ENCODE data around the gene ABCA3.

ABCA3 gene

DNA sequence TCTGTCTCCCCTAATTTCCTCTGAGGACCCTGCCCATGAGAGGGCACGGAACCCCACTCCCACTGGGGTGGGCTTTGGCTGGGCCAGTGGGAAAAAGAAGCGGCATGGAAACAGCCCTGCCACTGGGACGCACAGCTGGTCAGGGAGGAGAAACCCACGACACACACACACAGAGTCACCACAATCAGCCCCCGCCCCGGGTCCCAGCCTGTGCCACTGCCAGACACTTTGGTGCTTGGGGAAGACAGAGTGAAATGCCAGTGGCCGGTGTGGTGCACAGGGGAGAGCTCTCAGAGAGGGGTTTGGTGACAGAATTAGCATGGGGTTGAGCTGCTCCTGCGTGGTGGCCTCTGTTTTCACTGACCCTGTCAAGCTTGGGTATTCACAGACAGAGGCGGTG, 41.9 kb downstream of the ABCA3 start:
- no peak overlapping the region for H3K4me3 ChIP-seq (ENCODE audit: low read length)
- H3K27me3 ChIP-seq (ENCODE audit: low read depth, low read length), result 0 out of 2 replicates have a peak, but pooled peaks cover 5% of the 10 kb centered on the region
- no peak overlapping the region for H2AFZ ChIP-seq (ENCODE audit: low read depth, low read length)
- peaks cover 16% of the 10 kb centered on the region for H3K4me1 ChIP-seq (ENCODE audit: low read length)
- H3K36me3 ChIP-seq (replicated peaks; ENCODE audit: low read depth, low read length), result no peaks in the 10 kb centered on the region
- TF ChIP-seq, protein P1, sequence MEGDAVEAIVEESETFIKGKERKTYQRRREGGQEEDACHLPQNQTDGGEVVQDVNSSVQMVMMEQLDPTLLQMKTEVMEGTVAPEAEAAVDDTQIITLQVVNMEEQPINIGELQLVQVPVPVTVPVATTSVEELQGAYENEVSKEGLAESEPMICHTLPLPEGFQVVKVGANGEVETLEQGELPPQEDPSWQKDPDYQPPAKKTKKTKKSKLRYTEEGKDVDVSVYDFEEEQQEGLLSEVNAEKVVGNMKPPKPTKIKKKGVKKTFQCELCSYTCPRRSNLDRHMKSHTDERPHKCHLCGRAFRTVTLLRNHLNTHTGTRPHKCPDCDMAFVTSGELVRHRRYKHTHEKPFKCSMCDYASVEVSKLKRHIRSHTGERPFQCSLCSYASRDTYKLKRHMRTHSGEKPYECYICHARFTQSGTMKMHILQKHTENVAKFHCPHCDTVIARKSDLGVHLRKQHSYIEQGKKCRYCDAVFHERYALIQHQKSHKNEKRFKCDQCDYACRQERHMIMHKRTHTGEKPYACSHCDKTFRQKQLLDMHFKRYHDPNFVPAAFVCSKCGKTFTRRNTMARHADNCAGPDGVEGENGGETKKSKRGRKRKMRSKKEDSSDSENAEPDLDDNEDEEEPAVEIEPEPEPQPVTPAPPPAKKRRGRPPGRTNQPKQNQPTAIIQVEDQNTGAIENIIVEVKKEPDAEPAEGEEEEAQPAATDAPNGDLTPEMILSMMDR (IDR thresholded peaks at IDR 0.05; ENCODE audit: low read depth, low read length), result no peak
- no peak for TF ChIP-seq EZH2phosphoT487 (IDR thresholded peaks at IDR 0.05; ENCODE audit: low read depth)
- no peak overlapping the region for H3K4me2 ChIP-seq (ENCODE audit: low read length)
- H3K9me3 ChIP-seq (ENCODE audit: insufficient read depth, low read length), result no peaks in the 10 kb centered on the region
- H3K9ac ChIP-seq (ENCODE audit: low read length), result no peak overlapping the region
- H3K79me2 ChIP-seq (ENCODE audit: low read length), result no peaks in the 10 kb centered on the region
- no peaks in the 10 kb centered on the region for H4K20me1 ChIP-seq (ENCODE audit: insufficient read depth, low read length)
- no peak overlapping the region for H3K27ac ChIP-seq (ENCODE audit: low read length)

DNA sequence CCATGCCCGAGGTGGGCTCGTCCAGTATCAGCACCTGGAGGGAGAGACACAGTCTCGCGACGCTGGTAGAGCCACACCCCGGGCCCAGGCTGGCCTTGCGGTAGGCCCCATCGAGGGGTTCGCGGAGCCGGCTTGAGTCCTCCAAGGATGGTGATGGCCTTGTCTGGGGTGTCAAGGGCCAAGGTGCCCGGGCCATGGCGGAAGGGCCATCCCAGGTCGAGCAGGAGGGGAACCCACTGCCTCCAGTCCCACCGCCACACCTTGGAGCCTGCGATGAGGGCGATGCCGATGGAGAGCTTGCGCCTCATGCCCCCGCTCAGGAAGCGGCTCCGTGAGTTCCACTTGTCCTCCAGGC, 43.0 kb downstream of the ABCA3 start:
- no peaks in the 10 kb centered on the region for H3K9me3 ChIP-seq (ENCODE audit: insufficient read depth, low read length)
- H3K4me3 ChIP-seq (ENCODE audit: low read length), result no peak overlapping the region
- no peak overlapping the region for H3K9ac ChIP-seq (ENCODE audit: low read length)
- H3K36me3 ChIP-seq (replicated peaks; ENCODE audit: low read depth, low read length), result no peaks in the 10 kb centered on the region
- 0 out of 2 replicates have a peak, but pooled peaks cover 5% of the 10 kb centered on the region for H3K27me3 ChIP-seq (ENCODE audit: low read depth, low read length)
- no peak overlapping the region for H3K27ac ChIP-seq (ENCODE audit: low read length)
- TF ChIP-seq, protein P1 (IDR thresholded peaks at IDR 0.05; ENCODE audit: low read depth, low read length), result no peak
- TF ChIP-seq EZH2phosphoT487 (IDR thresholded peaks at IDR 0.05; ENCODE audit: low read depth), result no peak
- no peak overlapping the region for H3K4me2 ChIP-seq (ENCODE audit: low read length)
- peaks cover 16% of the 10 kb centered on the region for H3K4me1 ChIP-seq (ENCODE audit: low read length)
- no peak overlapping the region for H2AFZ ChIP-seq (ENCODE audit: low read depth, low read length)
- no peaks in the 10 kb centered on the region for H3K79me2 ChIP-seq (ENCODE audit: low read length)
- H4K20me1 ChIP-seq (ENCODE audit: insufficient read depth, low read length), result no peaks in the 10 kb centered on the region

DNA sequence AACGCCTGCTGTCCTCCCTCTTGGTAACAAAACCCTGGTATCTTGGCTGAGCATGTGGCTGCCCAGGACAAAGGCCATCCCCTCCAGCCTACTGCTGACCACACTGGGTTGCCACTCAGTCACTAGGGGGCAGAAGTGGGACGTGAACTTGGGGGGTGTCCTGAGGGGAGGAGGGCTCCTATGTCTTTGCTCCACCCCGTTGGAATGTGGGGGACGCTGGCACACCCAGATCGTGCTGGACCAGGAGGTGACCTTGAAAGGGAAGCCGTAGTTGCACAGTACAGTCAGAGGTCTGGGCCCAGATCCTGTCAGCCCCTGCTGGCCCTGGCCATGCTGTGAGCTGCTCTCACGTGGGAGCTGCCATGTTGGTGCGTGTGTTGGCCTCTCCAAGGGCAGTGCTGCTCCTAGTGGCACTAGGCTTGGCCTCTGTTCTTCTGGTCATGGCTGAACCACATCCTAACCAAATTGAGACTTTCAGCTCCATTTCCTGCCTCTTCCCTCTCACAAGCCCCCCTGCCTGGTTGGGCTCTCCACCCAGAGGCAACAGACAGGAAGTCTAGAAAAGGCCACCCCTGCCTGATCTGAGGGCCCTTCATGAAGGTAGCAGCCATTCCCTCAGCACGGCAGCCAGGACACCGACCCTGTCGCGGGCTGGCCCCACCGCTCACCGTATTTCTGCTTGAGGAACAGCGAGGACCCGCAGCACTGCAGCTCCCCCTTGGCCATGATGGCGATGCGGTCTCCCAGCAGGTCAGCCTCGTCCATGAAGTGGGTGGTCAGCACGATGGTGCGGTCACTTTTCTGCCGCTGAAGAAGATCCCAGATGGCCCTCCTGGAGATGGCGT, 43.6 kb downstream of the ABCA3 start:
- Histone ChIP-seq H3K4me3 (ENCODE audit: low read length) (no peak overlapping the region), H3K79me2 (ENCODE audit: low read length) (no peaks in the 10 kb centered on the region), H4K20me1 (ENCODE audit: insufficient read depth, low read length) (no peaks in the 10 kb centered on the region), H3K36me3 (replicated peaks; ENCODE audit: low read depth, low read length) (no peaks in the 10 kb centered on the region), H3K9ac (ENCODE audit: low read length) (no peak overlapping the region), H3K27ac (ENCODE audit: low read length) (no peak overlapping the region), H3K4me1 (ENCODE audit: low read length) (peaks cover 16% of the 10 kb centered on the region), H3K27me3 (ENCODE audit: low read depth, low read length) (0 out of 2 replicates have a peak, but pooled peaks cover 5% of the 10 kb centered on the region), H3K4me2 (ENCODE audit: low read length) (0 out of 2 replicates have a peak overlapping the region, but pooled peaks have one; percentile 14), H3K9me3 (ENCODE audit: insufficient read depth, low read length) (no peaks in the 10 kb centered on the region), H2AFZ (ENCODE audit: low read depth, low read length) (0 out of 2 replicates have a peak overlapping the region, but pooled peaks have one; percentile 54)
- TF ChIP-seq EZH2phosphoT487 (IDR thresholded peaks at IDR 0.05; ENCODE audit: low read depth), result no peak
- TF ChIP-seq, protein P1 (IDR thresholded peaks at IDR 0.05; ENCODE audit: low read depth, low read length), result peak; percentile 82

DNA sequence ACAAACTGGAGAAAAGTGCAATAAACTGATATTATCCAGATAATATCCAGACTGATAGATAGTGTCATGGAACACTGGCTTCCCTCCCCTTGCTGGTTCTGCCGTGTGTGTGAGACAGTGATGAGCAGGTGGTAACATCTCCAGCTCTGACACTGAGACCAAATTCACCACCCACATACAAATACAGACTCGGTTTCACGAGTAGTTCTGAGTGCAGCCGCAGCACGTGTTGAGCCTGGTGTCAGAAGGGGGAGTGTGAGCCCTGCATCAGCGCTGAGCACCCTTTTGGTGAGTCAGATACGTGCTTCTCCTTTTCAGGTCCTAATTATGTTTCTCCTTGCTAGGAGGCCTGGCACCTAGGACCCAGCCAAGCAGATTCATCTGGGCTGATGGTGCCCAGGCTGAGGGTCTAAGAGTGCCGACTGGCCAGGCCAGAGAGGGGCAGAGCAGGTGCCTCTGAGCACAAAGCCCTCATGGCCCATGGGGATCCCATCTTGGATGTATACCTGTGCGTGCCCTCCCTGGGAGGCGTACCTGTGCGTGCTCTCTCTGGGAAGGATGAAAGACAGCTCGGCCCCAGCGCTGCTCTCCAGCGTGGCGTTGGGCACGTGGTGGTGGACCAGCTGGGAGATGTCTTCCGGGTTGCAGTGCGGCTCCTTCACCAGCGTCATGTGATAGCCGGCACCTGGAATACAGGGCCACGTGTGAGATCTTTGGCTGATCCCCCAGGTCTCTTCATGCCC, 45.3 kb downstream of the ABCA3 start:
- TF ChIP-seq, protein P1 (IDR thresholded peaks at IDR 0.05; ENCODE audit: low read depth, low read length), result peak; percentile 40
- TF ChIP-seq EZH2phosphoT487 (IDR thresholded peaks at IDR 0.05; ENCODE audit: low read depth), result no peak
- Histone ChIP-seq H3K4me1 (ENCODE audit: low read length) (peaks cover 16% of the 10 kb centered on the region), H3K36me3 (replicated peaks; ENCODE audit: low read depth, low read length) (no peaks in the 10 kb centered on the region), H3K27me3 (ENCODE audit: low read depth, low read length) (0 out of 2 replicates have a peak, but pooled peaks cover 4% of the 10 kb centered on the region), H3K4me3 (ENCODE audit: low read length) (no peak overlapping the region), H3K27ac (ENCODE audit: low read length) (no peak overlapping the region; the same call in 1 of the 2 replicates), H3K4me2 (ENCODE audit: low read length) (peak overlapping the region; percentile 47), H3K9me3 (ENCODE audit: insufficient read depth, low read length) (no peaks in the 10 kb centered on the region), H4K20me1 (ENCODE audit: insufficient read depth, low read length) (no peaks in the 10 kb centered on the region), H3K9ac (ENCODE audit: low read length) (no peak overlapping the region), H3K79me2 (ENCODE audit: low read length) (no peaks in the 10 kb centered on the region), H2AFZ (ENCODE audit: low read depth, low read length) (no peak overlapping the region)
